ENCODE measurements around the gene TSC2.

TSC2 gene

DNA sequence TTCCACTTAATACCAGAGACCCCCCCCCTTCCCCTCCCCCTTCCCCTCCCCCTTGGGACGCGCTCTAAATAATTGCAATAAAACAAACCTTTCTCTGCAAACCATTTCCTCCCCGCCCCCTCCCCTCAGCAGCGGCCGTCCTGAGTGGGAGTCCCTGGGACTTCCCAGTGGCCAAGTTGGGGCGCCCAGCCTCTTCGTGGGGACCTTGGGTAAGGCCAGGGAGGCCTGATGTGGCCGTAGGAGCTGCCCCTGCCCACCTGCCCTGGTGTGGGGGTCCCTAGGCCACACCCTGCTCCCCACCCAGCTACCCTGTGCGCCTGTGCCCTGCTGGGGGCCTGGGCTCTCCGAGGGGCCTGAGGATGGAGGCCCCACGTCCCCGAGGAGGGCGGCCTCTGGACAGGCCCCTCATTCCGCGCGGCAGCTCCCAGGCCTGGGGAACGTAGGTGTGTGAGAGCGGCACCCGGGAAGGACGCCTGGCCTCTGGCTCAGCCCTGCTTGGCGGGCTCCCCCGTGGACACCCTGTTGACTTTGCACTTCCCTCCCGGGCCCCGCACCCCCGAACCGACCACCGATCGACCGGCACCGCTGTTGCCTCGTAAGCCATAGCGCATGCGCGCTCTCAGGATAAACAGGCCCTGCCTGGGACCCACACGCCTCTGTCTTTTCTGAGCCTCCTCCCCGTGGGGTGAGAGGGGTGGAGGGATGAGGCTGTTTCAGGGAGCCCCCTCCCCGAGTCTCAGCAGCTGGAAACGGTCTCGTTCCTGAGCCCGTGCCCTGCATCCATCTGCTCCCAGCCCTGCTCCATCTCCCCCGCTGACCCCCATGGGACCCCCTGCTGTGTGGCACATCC, 9.2 kb upstream of the TSC2 start:
- no peak overlapping the region for H2AFZ ChIP-seq (ENCODE audit: low read depth, low read length)
- peaks cover 3% of the 10 kb centered on the region for H3K4me1 ChIP-seq (ENCODE audit: low read length)
- no peak overlapping the region for H3K9ac ChIP-seq (ENCODE audit: low read length)
- H3K9me3 ChIP-seq (ENCODE audit: insufficient read depth, low read length) = no peaks in the 10 kb centered on the region
- TF ChIP-seq, protein P1, sequence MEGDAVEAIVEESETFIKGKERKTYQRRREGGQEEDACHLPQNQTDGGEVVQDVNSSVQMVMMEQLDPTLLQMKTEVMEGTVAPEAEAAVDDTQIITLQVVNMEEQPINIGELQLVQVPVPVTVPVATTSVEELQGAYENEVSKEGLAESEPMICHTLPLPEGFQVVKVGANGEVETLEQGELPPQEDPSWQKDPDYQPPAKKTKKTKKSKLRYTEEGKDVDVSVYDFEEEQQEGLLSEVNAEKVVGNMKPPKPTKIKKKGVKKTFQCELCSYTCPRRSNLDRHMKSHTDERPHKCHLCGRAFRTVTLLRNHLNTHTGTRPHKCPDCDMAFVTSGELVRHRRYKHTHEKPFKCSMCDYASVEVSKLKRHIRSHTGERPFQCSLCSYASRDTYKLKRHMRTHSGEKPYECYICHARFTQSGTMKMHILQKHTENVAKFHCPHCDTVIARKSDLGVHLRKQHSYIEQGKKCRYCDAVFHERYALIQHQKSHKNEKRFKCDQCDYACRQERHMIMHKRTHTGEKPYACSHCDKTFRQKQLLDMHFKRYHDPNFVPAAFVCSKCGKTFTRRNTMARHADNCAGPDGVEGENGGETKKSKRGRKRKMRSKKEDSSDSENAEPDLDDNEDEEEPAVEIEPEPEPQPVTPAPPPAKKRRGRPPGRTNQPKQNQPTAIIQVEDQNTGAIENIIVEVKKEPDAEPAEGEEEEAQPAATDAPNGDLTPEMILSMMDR (IDR thresholded peaks at IDR 0.05; ENCODE audit: low read depth, low read length) = no peak
- TF ChIP-seq EZH2phosphoT487 (IDR thresholded peaks at IDR 0.05; ENCODE audit: low read depth) = no peak
- no peaks in the 10 kb centered on the region for H4K20me1 ChIP-seq (ENCODE audit: insufficient read depth, low read length)
- no peaks in the 10 kb centered on the region for H3K36me3 ChIP-seq (replicated peaks; ENCODE audit: low read depth, low read length)
- no peak overlapping the region for H3K4me3 ChIP-seq (ENCODE audit: low read length)
- H3K27ac ChIP-seq (ENCODE audit: low read length) = no peak overlapping the region
- H3K79me2 ChIP-seq (ENCODE audit: low read length) = no peaks in the 10 kb centered on the region
- no peak overlapping the region for H3K4me2 ChIP-seq (ENCODE audit: low read length)
- H3K27me3 ChIP-seq (ENCODE audit: low read depth, low read length) = no peaks in the 10 kb centered on the region

DNA sequence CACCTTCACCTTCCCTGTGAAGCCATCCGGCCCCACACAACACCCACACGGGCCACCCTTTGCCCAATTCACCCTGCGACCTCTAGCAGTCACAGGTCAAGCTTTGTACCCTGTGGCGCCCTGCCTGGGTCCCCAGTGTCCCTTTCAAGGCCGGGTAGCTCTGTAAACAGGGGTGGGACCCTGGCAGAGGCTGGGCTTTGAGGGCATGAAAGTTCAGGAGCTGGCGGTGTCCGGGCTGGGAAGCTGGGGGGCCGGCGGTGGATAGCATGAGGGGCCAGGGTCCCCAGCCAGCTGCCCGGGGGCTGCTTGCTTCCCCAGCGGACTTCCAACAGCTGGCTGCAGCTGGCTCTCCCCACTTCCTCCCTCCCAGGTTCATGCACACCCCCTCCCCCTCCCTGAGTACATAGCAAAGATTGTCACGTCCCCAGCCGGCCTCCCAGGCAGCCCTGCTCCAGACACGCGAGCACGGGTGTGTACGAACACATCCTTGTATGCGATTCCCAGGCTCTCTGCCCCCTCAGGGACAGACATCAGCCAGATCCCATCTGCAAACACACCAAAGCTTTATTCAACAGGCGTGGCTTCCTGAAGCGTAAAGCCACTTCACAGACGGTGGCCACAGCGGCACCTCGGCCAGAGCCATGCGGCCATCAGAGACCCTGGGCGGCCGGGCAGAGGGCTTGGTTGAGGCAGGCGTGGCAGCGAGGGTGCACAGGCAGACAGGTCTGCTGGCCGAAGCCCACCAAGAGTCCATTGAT, 8.3 kb upstream of the TSC2 start:
- Histone ChIP-seq H3K36me3 (replicated peaks; ENCODE audit: low read depth, low read length) (no peaks in the 10 kb centered on the region), H3K27me3 (ENCODE audit: low read depth, low read length) (no peaks in the 10 kb centered on the region), H3K4me1 (ENCODE audit: low read length) (peaks cover 11% of the 10 kb centered on the region), H3K27ac (ENCODE audit: low read length) (no peak overlapping the region), H2AFZ (ENCODE audit: low read depth, low read length) (no peak overlapping the region), H3K9me3 (ENCODE audit: insufficient read depth, low read length) (no peaks in the 10 kb centered on the region), H3K79me2 (ENCODE audit: low read length) (no peaks in the 10 kb centered on the region), H4K20me1 (ENCODE audit: insufficient read depth, low read length) (no peaks in the 10 kb centered on the region), H3K9ac (ENCODE audit: low read length) (no peak overlapping the region), H3K4me3 (ENCODE audit: low read length) (no peak overlapping the region), H3K4me2 (ENCODE audit: low read length) (no peak overlapping the region)
- no peak for TF ChIP-seq EZH2phosphoT487 (IDR thresholded peaks at IDR 0.05; ENCODE audit: low read depth)
- TF ChIP-seq, protein P1 (IDR thresholded peaks at IDR 0.05; ENCODE audit: low read depth, low read length) = no peak

DNA sequence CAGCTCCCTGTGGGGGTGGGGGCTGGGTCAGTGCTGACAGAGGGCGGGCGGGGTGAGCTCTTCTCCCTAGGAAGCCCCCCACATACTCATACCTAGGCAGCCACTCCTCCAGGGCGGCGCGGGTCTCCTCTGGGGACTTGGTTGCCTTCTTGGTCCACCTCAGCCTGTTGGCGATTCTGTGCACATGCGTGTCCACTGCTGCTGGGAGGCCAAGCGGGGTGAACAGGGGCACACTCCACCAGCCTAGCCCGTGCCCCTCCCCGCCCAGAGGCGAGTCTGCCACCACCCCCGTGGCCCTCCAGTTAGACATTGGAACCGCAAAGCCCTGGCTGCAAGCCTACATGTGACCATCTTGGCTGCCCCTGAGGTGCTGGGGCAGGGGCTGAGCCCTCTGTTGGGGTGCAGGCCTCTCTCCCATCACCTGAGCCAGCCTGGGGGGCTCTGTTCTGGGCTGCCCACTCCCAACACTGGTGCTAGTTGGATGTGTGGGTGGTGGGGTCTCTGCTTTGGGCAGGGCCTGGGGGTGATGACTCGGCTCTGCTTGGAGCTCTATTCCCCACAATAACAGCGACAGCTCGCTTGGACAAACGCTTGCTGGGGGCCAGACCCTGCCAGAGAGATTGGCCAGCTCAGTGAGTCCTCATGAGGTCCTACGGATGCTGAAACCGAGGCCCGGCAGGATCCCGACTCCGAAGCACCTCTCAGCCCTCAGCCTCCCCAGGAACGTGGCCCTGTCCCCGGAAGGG, 7.6 kb upstream of the TSC2 start:
- no peaks in the 10 kb centered on the region for H3K36me3 ChIP-seq (replicated peaks; ENCODE audit: low read depth, low read length)
- no peaks in the 10 kb centered on the region for H4K20me1 ChIP-seq (ENCODE audit: insufficient read depth, low read length)
- TF ChIP-seq, protein P1 (IDR thresholded peaks at IDR 0.05; ENCODE audit: low read depth, low read length) = no peak
- TF ChIP-seq EZH2phosphoT487 (IDR thresholded peaks at IDR 0.05; ENCODE audit: low read depth) = no peak
- H3K79me2 ChIP-seq (ENCODE audit: low read length) = no peaks in the 10 kb centered on the region
- no peaks in the 10 kb centered on the region for H3K27me3 ChIP-seq (ENCODE audit: low read depth, low read length)
- H3K9ac ChIP-seq (ENCODE audit: low read length) = no peak overlapping the region
- H3K27ac ChIP-seq (ENCODE audit: low read length) = no peak overlapping the region
- peaks cover 13% of the 10 kb centered on the region for H3K4me1 ChIP-seq (ENCODE audit: low read length)
- no peaks in the 10 kb centered on the region for H3K9me3 ChIP-seq (ENCODE audit: insufficient read depth, low read length)
- no peak overlapping the region for H3K4me2 ChIP-seq (ENCODE audit: low read length)
- H2AFZ ChIP-seq (ENCODE audit: low read depth, low read length) = no peak overlapping the region
- no peak overlapping the region for H3K4me3 ChIP-seq (ENCODE audit: low read length)

Measured in OCI-LY3 (cell line).